Measurements from ENCODE around the gene BRD3OS. TPM values are rescaled to one million over a fixed set of nuclear protein-coding genes. Genes with fewer than 3 reads are reported as not detected.
A peak's percentile ranks its signal among the peaks of the same experiment; 100 is the strongest.

Gene BRD3OS
- total and polyA plus RNA-seq, 2 of the 13 experiments (the other 11 are each of a cell fraction or from before 2014, with no cell fraction given) = 4.9 to 5.7 TPM

GRCh38 chr9:133978226-133978898 lies 46.9 kb upstream of the BRD3OS start (continued):
- TF ChIP-seq ARHGAP35 (CRISPR knock-in tag; IDR thresholded peaks at IDR 0.05; ENCODE audit: borderline replicate concordance) = no peak
- no peak for TF ChIP-seq ZNF556 (CRISPR knock-in tag; IDR thresholded peaks at IDR 0.05; ENCODE audit: borderline replicate concordance)
- TF ChIP-seq ZNF546 (CRISPR knock-in tag; conservative IDR thresholded peaks at IDR 0.05) = 0 out of 2 replicates have a peak, but pooled peaks have one; percentile 2
- TF ChIP-seq KMT2B (CRISPR knock-in tag; IDR thresholded peaks at IDR 0.05) = 0 out of 2 replicates have a peak, but pooled peaks have one; percentile 35
- no peak; the same call in 1 of the 2 replicates for TF ChIP-seq ERF (CRISPR knock-in tag; IDR thresholded peaks at IDR 0.05)
- no peak for TF ChIP-seq HHEX (CRISPR knock-in tag; IDR thresholded peaks at IDR 0.05)
- TF ChIP-seq ZNF253 (CRISPR knock-in tag; IDR thresholded peaks at IDR 0.05; ENCODE audit: borderline replicate concordance) = no peak
- peak; percentile 87; the same call in 1 of the 2 replicates for TF ChIP-seq ZNF331 (CRISPR knock-in tag; IDR thresholded peaks at IDR 0.05)
- TF ChIP-seq PTBP1 (IDR thresholded peaks at IDR 0.05; ENCODE audit: low read depth, low read length, poor library complexity, severe bottlenecking) = no peak
- TF ChIP-seq MEIS1 (CRISPR knock-in tag; IDR thresholded peaks at IDR 0.05; ENCODE audit: borderline replicate concordance) = no peak
- TF ChIP-seq PAX8 (CRISPR knock-in tag; IDR thresholded peaks at IDR 0.05; ENCODE audit: borderline replicate concordance) = no peak
- TF ChIP-seq ESRRA (CRISPR knock-in tag; IDR thresholded peaks at IDR 0.05; ENCODE audit: low read depth) = no peak
- TF ChIP-seq ZBTB38 (CRISPR knock-in tag; IDR thresholded peaks at IDR 0.05) = no peak
- no peak for TF ChIP-seq ZNF274 (CRISPR knock-in tag; IDR thresholded peaks at IDR 0.05)
- no peak for TF ChIP-seq PCBP1 (IDR thresholded peaks at IDR 0.05; ENCODE audit: borderline replicate concordance, low read depth, low read length)
- no peak for TF ChIP-seq SIX4 (CRISPR knock-in tag; IDR thresholded peaks at IDR 0.05)
- no peak for TF ChIP-seq SP1 (IDR thresholded peaks at IDR 0.05)
- TF ChIP-seq SP1 (CRISPR knock-in tag; IDR thresholded peaks at IDR 0.05) = no peak
- TF ChIP-seq SRF (IDR thresholded peaks at IDR 0.05; ENCODE audit: low read depth, low read length) = no peak
- no peak for TF ChIP-seq ZNF577 (CRISPR knock-in tag; IDR thresholded peaks at IDR 0.05; ENCODE audit: borderline replicate concordance, low read depth)
- no peak for TF ChIP-seq THAP8 (CRISPR knock-in tag; IDR thresholded peaks at IDR 0.05; ENCODE audit: borderline replicate concordance)
- TF ChIP-seq ZFY (CRISPR knock-in tag; IDR thresholded peaks at IDR 0.05) = no peak
- TF ChIP-seq ZNF776 (CRISPR knock-in tag; IDR thresholded peaks at IDR 0.05) = peak; percentile 21; the same call in 1 of the 2 replicates
- TF ChIP-seq ZNF296 (CRISPR knock-in tag; conservative IDR thresholded peaks at IDR 0.05) = no peak; the same call in 1 of the 2 replicates
- TF ChIP-seq YEATS4 (CRISPR knock-in tag; IDR thresholded peaks at IDR 0.05; ENCODE audit: borderline replicate concordance) = peak; percentile 65
- TF ChIP-seq ZNF180 (CRISPR knock-in tag; IDR thresholded peaks at IDR 0.05; ENCODE audit: borderline replicate concordance, low read depth) = no peak
- TF ChIP-seq SNAPC4 (CRISPR knock-in tag; IDR thresholded peaks at IDR 0.05) = no peak
- TF ChIP-seq KDM6A (CRISPR knock-in tag; IDR thresholded peaks at IDR 0.05; ENCODE audit: low read depth) = peak; percentile 78
